ENCODE results near the gene POU4F3. TPM values are rescaled to one million over a fixed set of nuclear protein-coding genes. Genes with fewer than 3 reads are reported as not detected.

Gene POU4F3
- total RNA-seq, 1 donor from 2014 or later, result not detected

- Mint-ChIP-seq H3K27me3 (peaks cover 6% of the 10 kb centered on the region), H3K4me3 (ENCODE audit: low read depth) (no peak overlapping the region), H3K4me1 (ENCODE audit: low read depth) (peaks cover 6% of the 10 kb centered on the region), H3K9me3 (ENCODE audit: low read depth) (no peaks in the 10 kb centered on the region), H3K27ac (no peak overlapping the region), H3K36me3 (ENCODE audit: insufficient read depth) (no peaks in the 10 kb centered on the region)
- no peak for TF ChIP-seq CTCF (IDR thresholded peaks at IDR 0.05; ENCODE audit: unreplicated experiment)
- DNase-seq (ENCODE audit: low spot score, unreplicated experiment), result no peak
These were observed 27.4 kb upstream of the POU4F3 start for GRCh38 chr5:146311278-146311677.

- no peaks in the 10 kb centered on the region for H3K36me3 Mint-ChIP-seq (ENCODE audit: insufficient read depth)
- no peaks in the 10 kb centered on the region for H3K4me1 Mint-ChIP-seq (ENCODE audit: low read depth)
- H3K4me3 Mint-ChIP-seq (ENCODE audit: low read depth), result no peak overlapping the region
- no peak overlapping the region for H3K27ac Mint-ChIP-seq
- peaks cover 6% of the 10 kb centered on the region for H3K27me3 Mint-ChIP-seq
- no peaks in the 10 kb centered on the region for H3K9me3 Mint-ChIP-seq (ENCODE audit: low read depth)
- no peak for DNase-seq (ENCODE audit: low spot score, unreplicated experiment)
- TF ChIP-seq CTCF (IDR thresholded peaks at IDR 0.05; ENCODE audit: unreplicated experiment), result no peak
These were observed 25.6 kb upstream of the POU4F3 start for GRCh38 chr5:146313027-146313426.

DNA sequence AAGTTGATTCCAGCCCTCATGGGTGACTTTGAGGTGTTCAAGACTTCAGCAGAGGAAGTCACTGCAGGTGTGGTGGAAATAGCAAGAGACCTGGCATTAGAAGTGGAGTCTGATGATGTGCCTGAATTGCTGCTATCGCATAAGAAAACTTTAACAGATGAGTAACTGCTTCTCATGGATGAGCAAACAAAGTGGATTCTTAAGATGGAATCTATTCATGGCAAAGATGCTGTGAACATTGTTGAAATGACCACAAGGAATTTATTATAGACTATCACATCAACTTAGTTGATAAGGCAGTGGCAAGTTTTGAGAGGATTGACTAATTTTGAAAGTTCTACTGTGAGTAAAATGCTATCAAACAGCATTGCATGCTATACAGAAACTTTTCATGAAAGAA, 17.1 kb upstream of the POU4F3 start:
- H3K4me1 Mint-ChIP-seq (ENCODE audit: low read depth), result no peaks in the 10 kb centered on the region
- peaks cover 11% of the 10 kb centered on the region for H3K9me3 Mint-ChIP-seq (ENCODE audit: low read depth)
- no peak for DNase-seq (ENCODE audit: low spot score, unreplicated experiment)
- H3K4me3 Mint-ChIP-seq (ENCODE audit: low read depth), result no peak overlapping the region
- TF ChIP-seq CTCF (IDR thresholded peaks at IDR 0.05; ENCODE audit: unreplicated experiment), result no peak
- H3K36me3 Mint-ChIP-seq (ENCODE audit: insufficient read depth), result no peaks in the 10 kb centered on the region
- H3K27me3 Mint-ChIP-seq, result peaks cover 12% of the 10 kb centered on the region
- no peak overlapping the region for H3K27ac Mint-ChIP-seq

DNA sequence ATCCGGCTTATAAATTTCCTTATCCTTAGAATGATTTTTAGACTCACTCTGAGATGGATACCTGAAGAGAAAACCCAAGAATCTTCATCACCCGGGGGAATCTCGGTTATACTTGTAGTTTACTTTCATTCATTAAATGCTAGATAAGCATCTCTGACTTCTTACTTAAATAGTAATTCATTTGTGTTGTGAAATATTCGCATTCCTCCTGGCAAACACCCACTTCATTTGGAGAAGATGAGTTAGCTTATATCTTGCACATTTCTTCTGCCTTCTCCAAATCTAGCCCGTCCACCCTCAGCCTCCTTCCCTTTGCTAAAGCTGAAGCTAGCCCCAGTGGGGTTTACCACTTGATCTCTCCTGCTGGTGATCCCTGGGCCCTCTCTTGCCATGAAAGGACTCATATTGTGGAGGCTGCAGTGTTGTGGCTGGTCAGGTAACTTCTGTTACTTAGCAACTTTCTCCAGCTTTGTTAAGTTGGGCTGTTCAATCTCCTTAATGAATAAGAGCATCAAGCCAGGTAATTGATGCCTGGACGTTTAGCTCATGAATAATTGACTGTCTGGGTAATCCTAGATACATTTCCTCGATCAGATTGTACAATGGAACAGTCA, 11.3 kb upstream of the POU4F3 start:
- TF ChIP-seq CTCF (IDR thresholded peaks at IDR 0.05; ENCODE audit: unreplicated experiment), result no peak
- DNase-seq (ENCODE audit: low spot score, unreplicated experiment), result no peak
- Mint-ChIP-seq H3K36me3 (ENCODE audit: insufficient read depth) (no peaks in the 10 kb centered on the region), H3K9me3 (ENCODE audit: low read depth) (peaks cover 4% of the 10 kb centered on the region), H3K4me1 (ENCODE audit: low read depth) (peaks cover 5% of the 10 kb centered on the region), H3K4me3 (ENCODE audit: low read depth) (no peak overlapping the region), H3K27ac (no peak overlapping the region), H3K27me3 (peaks cover 29% of the 10 kb centered on the region)

DNA sequence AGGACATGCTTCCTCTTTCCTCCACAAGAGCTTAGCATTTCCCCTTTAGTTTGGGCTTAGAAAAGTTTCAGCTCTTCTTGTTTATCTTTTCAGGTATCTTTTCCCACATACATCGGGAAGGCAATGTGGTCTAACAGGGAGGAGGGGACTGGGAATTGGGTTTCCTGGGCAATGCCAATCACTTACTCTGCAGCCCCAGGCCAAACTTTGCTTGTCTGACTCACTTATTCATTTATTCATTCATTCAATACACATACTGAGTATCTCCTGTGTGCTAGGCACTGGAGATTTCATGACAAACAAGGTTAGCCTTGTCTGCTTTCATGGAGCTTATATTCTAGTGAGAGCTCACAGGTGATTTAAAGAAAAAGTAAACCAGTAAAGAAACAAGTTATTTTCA, 10.7 kb upstream of the POU4F3 start:
- Mint-ChIP-seq H3K27me3 (peaks cover 35% of the 10 kb centered on the region), H3K27ac (no peak overlapping the region), H3K4me3 (ENCODE audit: low read depth) (no peak overlapping the region), H3K4me1 (ENCODE audit: low read depth) (peaks cover 5% of the 10 kb centered on the region), H3K9me3 (ENCODE audit: low read depth) (peaks cover 4% of the 10 kb centered on the region), H3K36me3 (ENCODE audit: insufficient read depth) (no peaks in the 10 kb centered on the region)
- no peak for TF ChIP-seq CTCF (IDR thresholded peaks at IDR 0.05; ENCODE audit: unreplicated experiment)
- DNase-seq (ENCODE audit: low spot score, unreplicated experiment), result no peak

All from progenitor cell of endocrine pancreas (in vitro differentiated cells).